IMR-90 (cell line): ENCODE results near the gene FXYD3. TPM values are rescaled to one million over a fixed set of nuclear protein-coding genes. Genes with fewer than 3 reads are reported as not detected.
A peak's percentile ranks its signal among the peaks of the same experiment; 100 is the strongest.

Experiments
- ATAC-seq: fragments of 200-7000 bp; cut with Tn5 transposase; 2 replicates; pipeline ENCODE4 v1.9.1; 2020; ENCODE audit warnings: low read depth, mild to moderate bottlenecking, moderate library complexity
- BruUV-seq: library from RNA; stranded (reverse); fragments of 400-500 nt; replicated peaks from 2 replicates; lab custom pipeline; 2021; lab: Mats Ljungman, UMichigan
- CTCF ChIA-PET: fragments of 300-600 bp; formaldehyde crosslinking; extraction: SDS; loops from one replicate; lab custom pipeline; 2021; ENCODE audit warnings: antibody characterized with exemption; lab: Yijun Ruan, JAX
- POLR2A ChIA-PET: fragments of 300-600 bp; sonication (Branson Sonifier 250); formaldehyde crosslinking; loops from one replicate; lab custom pipeline; 2022; ENCODE audit warnings: antibody characterized with exemption; ENCODE audit not compliant: unreplicated experiment; lab: Charles Lee
- DNase-seq: peaks from one replicate; pipeline ENCODE4 v3.0.0; 2013
- H2AFZ ChIP-seq: replicated peaks from 2 replicates; pipeline ENCODE3; 2013; ENCODE audit warnings: low read length, mild to moderate bottlenecking; ENCODE audit not compliant: poor library complexity
- H2AK5ac ChIP-seq: 2 replicates; pipeline ENCODE4 v1.6.1; 2013; ENCODE audit warnings: low read depth, low read length, inconsistent platforms
- H2AK9ac ChIP-seq: replicated peaks from 2 replicates; pipeline ENCODE3; 2013; ENCODE audit warnings: mild to moderate bottlenecking, low read depth, low read length, moderate library complexity; ENCODE audit not compliant: poor library complexity
- H2BK120ac ChIP-seq: 2 replicates; pipeline ENCODE4 v1.6.1; 2013; ENCODE audit warnings: low read depth, low read length, inconsistent platforms
- H2BK15ac ChIP-seq: 3 replicates; pipeline ENCODE4 v1.6.1; 2013; ENCODE audit warnings: low read depth, low read length, inconsistent platforms
- H2BK20ac ChIP-seq: 2 replicates; pipeline ENCODE4 v1.6.1; 2013; ENCODE audit warnings: low read depth, mild to moderate bottlenecking, inconsistent platforms, low read length, moderate library complexity
- H2BK5ac ChIP-seq: 2 replicates; pipeline ENCODE4 v1.6.1; 2013; ENCODE audit warnings: mild to moderate bottlenecking, low read depth, low read length, inconsistent platforms; ENCODE audit not compliant: poor library complexity, severe bottlenecking
- H3K14ac ChIP-seq: replicated peaks from 2 replicates; pipeline ENCODE4 v1.6.1; 2013; ENCODE audit warnings: low read depth, low read length, inconsistent platforms
- H3K18ac ChIP-seq: 2 replicates; pipeline ENCODE4 v1.6.1; 2013; ENCODE audit warnings: low read depth, low read length, control low read depth
- H3K23ac ChIP-seq: 2 replicates; pipeline ENCODE4 v1.6.1; 2013; ENCODE audit warnings: low read depth, low read length, inconsistent platforms
- H3K27ac ChIP-seq: 2 replicates; pipeline ENCODE4 v1.5.1; 2013; ENCODE audit warnings: mild to moderate bottlenecking, control low read depth, low read length; ENCODE audit not compliant: insufficient read depth
- H3K27me3 ChIP-seq: 2 replicates; pipeline ENCODE4 v1.6.1; 2013; ENCODE audit warnings: low read length; ENCODE audit not compliant: control insufficient read depth, insufficient read depth
- H3K36me3 ChIP-seq: 2 replicates; pipeline ENCODE4 v1.6.1; 2013; ENCODE audit warnings: low read length, mixed read lengths; ENCODE audit not compliant: control insufficient read depth, insufficient read depth
- H3K4ac ChIP-seq: 2 replicates; pipeline ENCODE4 v1.6.1; 2013; ENCODE audit warnings: low read depth, low read length, inconsistent platforms
- H3K4me1 ChIP-seq: 2 replicates; pipeline ENCODE4 v1.6.1; 2013; ENCODE audit warnings: low read length, mixed read lengths; ENCODE audit not compliant: control insufficient read depth, insufficient read depth
- H3K4me2 ChIP-seq: 2 replicates; pipeline ENCODE4 v1.6.1; 2013; ENCODE audit warnings: low read depth, mild to moderate bottlenecking, control low read depth, low read length, moderate library complexity
- H3K4me3 ChIP-seq: 2 replicates; pipeline ENCODE4 v1.5.1; 2013; ENCODE audit warnings: low read depth, mild to moderate bottlenecking, control low read depth, low read length, moderate library complexity; ENCODE audit not compliant: insufficient read depth
- H3K56ac ChIP-seq: 2 replicates; pipeline ENCODE4 v1.6.1; 2013; ENCODE audit warnings: low read length, inconsistent platforms; ENCODE audit not compliant: insufficient read depth; ENCODE audit errors: extremely low read depth
- H3K79me1 ChIP-seq, 2 experiments: 2 replicates each; pipeline ENCODE4 v1.6.1; 2013; ENCODE audit warnings: low read length in 2 of 2, inconsistent platforms in 1 of 2, low read depth in 1 of 2
- H3K9ac ChIP-seq: 2 replicates; pipeline ENCODE4 v1.6.1; 2013; ENCODE audit warnings: low read depth, low read length, control low read depth
- H3K9me1 ChIP-seq: 2 replicates; pipeline ENCODE4 v1.6.1; 2013; ENCODE audit warnings: low read length, inconsistent platforms; ENCODE audit not compliant: insufficient read depth
- H3K9me3 ChIP-seq: 2 replicates; pipeline ENCODE4 v1.6.1; 2013; ENCODE audit warnings: low read length; ENCODE audit not compliant: control insufficient read depth, insufficient read depth
- H4K20me1 ChIP-seq: 2 replicates; pipeline ENCODE4 v1.6.1; 2013; ENCODE audit warnings: low read length, inconsistent platforms; ENCODE audit not compliant: insufficient read depth
- H4K5ac ChIP-seq: 2 replicates; pipeline ENCODE4 v1.6.1; 2013; ENCODE audit warnings: mild to moderate bottlenecking, low read depth, low read length, control low read depth
- H4K8ac ChIP-seq, 2 experiments: 2 replicates each; pipeline ENCODE4 v1.6.1; 2013; ENCODE audit warnings: low read depth in 2 of 2, low read length in 2 of 2, control low read depth in 1 of 2, inconsistent platforms in 1 of 2
- H4K91ac ChIP-seq: 2 replicates; pipeline ENCODE4 v1.6.1; 2013; ENCODE audit warnings: low read depth, low read length, inconsistent platforms; ENCODE audit not compliant: insufficient read depth
- BHLHE40 ChIP-seq: fragments of 150-350 bp; IDR thresholded peaks from 2 replicates; pipeline ENCODE4 v1.6.1; 2016; ENCODE audit warnings: mild to moderate bottlenecking, low read depth, low read length
- CHD1 ChIP-seq: IDR thresholded peaks from 2 replicates; pipeline ENCODE4 v1.6.1; 2012; ENCODE audit warnings: low read depth, low read length, improper control_type of control experiment
- FOS ChIP-seq: fragments of 150-350 bp; IDR thresholded peaks from 2 replicates; pipeline ENCODE4 v1.6.1; 2016; ENCODE audit warnings: low read depth, low read length
- MAFK ChIP-seq: IDR thresholded peaks from 2 replicates; pipeline ENCODE4 v1.6.1; 2012; ENCODE audit warnings: low read depth, low read length, improper control_type of control experiment
- MAZ ChIP-seq: IDR thresholded peaks from 2 replicates; pipeline ENCODE4 v1.6.1; 2012; ENCODE audit warnings: low read depth, mild to moderate bottlenecking, low read length, improper control_type of control experiment, moderate library complexity, borderline replicate concordance
- MXI1 ChIP-seq: IDR thresholded peaks from 2 replicates; pipeline ENCODE4 v1.6.1; 2012; ENCODE audit warnings: low read depth, mild to moderate bottlenecking, low read length, moderate library complexity, borderline replicate concordance
- NFE2L2 ChIP-seq: fragments of 150-350 bp; IDR thresholded peaks from 2 replicates; pipeline ENCODE4 v1.6.1; 2016; ENCODE audit warnings: low read depth, mild to moderate bottlenecking, low read length
- POLR2A ChIP-seq: IDR thresholded peaks from 2 replicates; pipeline ENCODE4 v1.6.1; 2012; ENCODE audit warnings: mild to moderate bottlenecking, low read depth, low read length
- RAD21 ChIP-seq: IDR thresholded peaks from 2 replicates; pipeline ENCODE4 v1.6.1; 2012; ENCODE audit warnings: low read length, improper control_type of control experiment
- RCOR1 ChIP-seq: IDR thresholded peaks from 2 replicates; pipeline ENCODE4 v1.6.1; 2012; ENCODE audit warnings: mild to moderate bottlenecking, low read length, improper control_type of control experiment; ENCODE audit not compliant: insufficient replicate concordance
- RFX5 ChIP-seq: IDR thresholded peaks from 2 replicates; pipeline ENCODE4 v1.8.0; 2012; ENCODE audit warnings: low read depth, mild to moderate bottlenecking, low read length, moderate library complexity
- SMC3 ChIP-seq: fragments of 150-350 bp; IDR thresholded peaks from 2 replicates; pipeline ENCODE4 v1.6.1; 2016; ENCODE audit warnings: low read depth, mild to moderate bottlenecking, antibody characterized with exemption, low read length, moderate library complexity
- WGBS, 2 experiments: methylation state at CpG; one replicate each; pipeline versions ENCODE4 v1.1.5 to v1.1.7; 2013; ENCODE audit warnings: missing lambda C conversion rate in 2 of 2; ENCODE audit not compliant: insufficient read length in 1 of 2; ENCODE audit errors: extremely low coverage in 2 of 2; 5-methylcytosine and 5-hydroxymethylcytosine counted together
- dilution Hi-C: fragments of 300-500 bp; cut with HindIII; formaldehyde crosslinking; loops from one replicate; pipeline ENCODE4 v1.14.3; 2018; ENCODE audit warnings: low sequenced_read_pairs; ENCODE audit not compliant: unreplicated experiment
- in situ Hi-C: fragments of 300-500 bp; cut with MboI; formaldehyde crosslinking; loops from 3 replicates; pipeline ENCODE4 v1.14.3; 2019; ENCODE audit warnings: low sequenced_read_pairs, inconsistent platforms, mixed read lengths
- intact Hi-C: fragments of 100-400 bp; cut with micrococcal nuclease; formaldehyde crosslinking; loops from 2 replicates; pipeline ENCODE4 v1.10.0; 2022
- polyA plus RNA-seq, 3 experiments: library from polyadenylated mRNA; depleted of rRNA; stranded (reverse); fragments of >200 nt; gene quantifications; 2 replicates each; pipeline ENCODE4 v1.2.3, GENCODE V29; 2012; ENCODE audit warnings: low replicate concordance in 1 of 3
- total RNA-seq: library from RNA; depleted of rRNA; stranded (reverse); fragments of >200 nt; gene quantifications from 2 replicates; pipeline ENCODE4 v1.2.3, GENCODE V29; 2012
- TF ChIP-seq, protein P1 (sequence below): fragments of 150-350 bp; IDR thresholded peaks from 2 replicates; pipeline ENCODE4 v1.6.1; 2017; ENCODE audit warnings: mild to moderate bottlenecking, antibody characterized with exemption, low read length, low read depth
- TF ChIP-seq, protein P2 (sequence below): fragments of 150-350 bp; IDR thresholded peaks from 2 replicates; pipeline ENCODE4 v1.6.1; 2016; ENCODE audit warnings: low read depth, mild to moderate bottlenecking, low read length, moderate library complexity, borderline replicate concordance
- TF ChIP-seq, protein P3 (sequence below): conservative IDR thresholded peaks from 2 replicates; pipeline ENCODE4 v1.5.1; 2012; ENCODE audit warnings: mild to moderate bottlenecking, low read depth, low read length, improper control_type of control experiment

FXYD3 gene
- total and polyA plus RNA-seq, 2 of the 4 experiments (the other 2 are of a cell fraction) = not detected

DNA sequence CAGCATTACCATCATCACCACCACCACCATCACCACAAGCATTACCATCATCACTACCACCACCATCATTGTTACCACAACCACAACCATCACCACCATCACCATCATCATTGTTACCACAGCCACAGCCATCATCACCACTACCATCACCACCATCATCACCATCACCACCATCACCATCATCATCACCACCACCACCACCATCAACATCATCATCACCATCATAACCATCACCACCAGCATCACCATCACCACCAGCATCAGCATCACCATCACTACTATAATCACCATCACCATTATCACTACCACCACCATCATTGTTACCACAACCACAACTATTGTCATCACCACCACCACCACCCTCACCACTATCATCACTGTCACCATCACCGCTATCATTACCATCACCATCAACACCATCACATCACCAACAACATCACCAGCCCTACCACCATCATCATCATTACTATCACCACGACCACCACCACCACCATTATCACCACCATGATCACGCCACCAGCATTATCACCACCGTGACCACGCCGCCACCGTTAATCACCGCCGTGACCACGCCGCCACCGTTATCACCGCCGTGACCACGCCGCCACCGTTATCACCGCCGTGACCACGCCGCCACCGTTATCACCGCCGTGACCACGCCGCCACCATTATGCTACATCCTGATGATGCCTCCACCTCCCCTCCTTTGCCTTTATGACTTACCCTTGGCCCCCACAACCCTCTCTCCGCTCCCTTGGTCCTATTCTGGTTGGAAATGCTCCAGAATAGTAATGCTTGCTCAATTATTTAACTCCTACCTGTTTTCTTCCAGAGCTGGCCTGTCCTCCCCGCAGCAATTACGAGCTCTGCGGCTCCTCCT lies 10.0 kb upstream of the FXYD3 start:
- CTCF ChIA-PET = no interaction called here
- Histone ChIP-seq H4K8ac (no peak overlapping the region), H3K4me2 (no peak overlapping the region), H3K27me3 (no peaks in the 10 kb centered on the region; the same call in 1 of the 2 replicates), H3K56ac (no peak overlapping the region), H3K23ac (no peak overlapping the region), H3K18ac (no peak overlapping the region), H3K79me1 (no peaks in the 10 kb centered on the region), H3K9ac (no peak overlapping the region), H3K27ac (no peak overlapping the region), H3K4me3 (no peak overlapping the region), H3K4ac (no peak overlapping the region), H3K14ac (no peak overlapping the region), H2AK9ac (no peak overlapping the region), H2BK120ac (no peak overlapping the region), H2BK15ac (no peak overlapping the region), H3K9me3 (peaks cover 5% of the 10 kb centered on the region; the same call in 1 of the 2 replicates), H4K20me1 (no peaks in the 10 kb centered on the region), H3K9me1 (no peaks in the 10 kb centered on the region), H3K4me1 (no peaks in the 10 kb centered on the region), H2AFZ (peak overlapping the region; percentile 14), H2AK5ac (no peak overlapping the region), H4K5ac (no peak overlapping the region), H2BK5ac (no peak overlapping the region), H4K91ac (no peak overlapping the region), H2BK20ac (no peak overlapping the region), H3K36me3 (no peaks in the 10 kb centered on the region)
- intact Hi-C loops (no loop called here), dilution Hi-C loops (no loop called here), in situ Hi-C loops (no loop called here)
- POLR2A ChIA-PET = no interaction called here
- no TSS peak for BruUV-seq
- 78% methylated on average over 8 of the region's 30 CpGs; no CpG with 5 or more reads in 1 of the 2 experiments for WGBS, 2 experiments
- ATAC-seq (no peak), DNase-seq (no peak)
- TF ChIP-seq MXI1 (no peak), RCOR1 (no peak), RFX5 (no peak), CHD1 (no peak), MAZ (no peak), MAFK (no peak), POLR2A (no peak), NFE2L2 (no peak), BHLHE40 (no peak), FOS (no peak), SMC3 (no peak), RAD21 (no peak)
- TF ChIP-seq, protein P1, sequence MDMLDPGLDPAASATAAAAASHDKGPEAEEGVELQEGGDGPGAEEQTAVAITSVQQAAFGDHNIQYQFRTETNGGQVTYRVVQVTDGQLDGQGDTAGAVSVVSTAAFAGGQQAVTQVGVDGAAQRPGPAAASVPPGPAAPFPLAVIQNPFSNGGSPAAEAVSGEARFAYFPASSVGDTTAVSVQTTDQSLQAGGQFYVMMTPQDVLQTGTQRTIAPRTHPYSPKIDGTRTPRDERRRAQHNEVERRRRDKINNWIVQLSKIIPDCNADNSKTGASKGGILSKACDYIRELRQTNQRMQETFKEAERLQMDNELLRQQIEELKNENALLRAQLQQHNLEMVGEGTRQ = no peak
- TF ChIP-seq, protein P2, sequence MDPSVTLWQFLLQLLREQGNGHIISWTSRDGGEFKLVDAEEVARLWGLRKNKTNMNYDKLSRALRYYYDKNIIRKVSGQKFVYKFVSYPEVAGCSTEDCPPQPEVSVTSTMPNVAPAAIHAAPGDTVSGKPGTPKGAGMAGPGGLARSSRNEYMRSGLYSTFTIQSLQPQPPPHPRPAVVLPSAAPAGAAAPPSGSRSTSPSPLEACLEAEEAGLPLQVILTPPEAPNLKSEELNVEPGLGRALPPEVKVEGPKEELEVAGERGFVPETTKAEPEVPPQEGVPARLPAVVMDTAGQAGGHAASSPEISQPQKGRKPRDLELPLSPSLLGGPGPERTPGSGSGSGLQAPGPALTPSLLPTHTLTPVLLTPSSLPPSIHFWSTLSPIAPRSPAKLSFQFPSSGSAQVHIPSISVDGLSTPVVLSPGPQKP = no peak
- TF ChIP-seq, protein P3, sequence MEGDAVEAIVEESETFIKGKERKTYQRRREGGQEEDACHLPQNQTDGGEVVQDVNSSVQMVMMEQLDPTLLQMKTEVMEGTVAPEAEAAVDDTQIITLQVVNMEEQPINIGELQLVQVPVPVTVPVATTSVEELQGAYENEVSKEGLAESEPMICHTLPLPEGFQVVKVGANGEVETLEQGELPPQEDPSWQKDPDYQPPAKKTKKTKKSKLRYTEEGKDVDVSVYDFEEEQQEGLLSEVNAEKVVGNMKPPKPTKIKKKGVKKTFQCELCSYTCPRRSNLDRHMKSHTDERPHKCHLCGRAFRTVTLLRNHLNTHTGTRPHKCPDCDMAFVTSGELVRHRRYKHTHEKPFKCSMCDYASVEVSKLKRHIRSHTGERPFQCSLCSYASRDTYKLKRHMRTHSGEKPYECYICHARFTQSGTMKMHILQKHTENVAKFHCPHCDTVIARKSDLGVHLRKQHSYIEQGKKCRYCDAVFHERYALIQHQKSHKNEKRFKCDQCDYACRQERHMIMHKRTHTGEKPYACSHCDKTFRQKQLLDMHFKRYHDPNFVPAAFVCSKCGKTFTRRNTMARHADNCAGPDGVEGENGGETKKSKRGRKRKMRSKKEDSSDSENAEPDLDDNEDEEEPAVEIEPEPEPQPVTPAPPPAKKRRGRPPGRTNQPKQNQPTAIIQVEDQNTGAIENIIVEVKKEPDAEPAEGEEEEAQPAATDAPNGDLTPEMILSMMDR = no peak
